HepG2 (cell line): ENCODE measurements around the gene NOXO1. TPM values are rescaled to one million over a fixed set of nuclear protein-coding genes. Genes with fewer than 3 reads are reported as not detected.
A peak's percentile ranks its signal among the peaks of the same experiment; 100 is the strongest.

ENCODE experiments used
- ARID3A ChIP-seq: IDR thresholded peaks from 2 replicates; pipeline ENCODE4 v1.6.1; 2012; ENCODE audit warnings: low read depth, low read length, improper control_type of control experiment
- BRD4 ChIP-seq: sonication (generic); formaldehyde crosslinking; IDR thresholded peaks from 2 replicates; pipeline ENCODE4 v1.4.0; 2020; ENCODE audit warnings: missing genetic modification reagents
- CC2D1A ChIP-seq: sonication (generic); formaldehyde crosslinking; IDR thresholded peaks from 2 replicates; pipeline ENCODE4 v1.8.1; 2023; ENCODE audit warnings: mild to moderate bottlenecking, missing genetic modification reagents
- CEBPG ChIP-seq: IDR thresholded peaks from 2 replicates; pipeline ENCODE4 v1.6.1; 2016
- EED ChIP-seq: sonication (generic); formaldehyde crosslinking; IDR thresholded peaks from 2 replicates; pipeline ENCODE4 v1.5.0; 2020; ENCODE audit warnings: mild to moderate bottlenecking, missing genetic modification reagents
- HDAC1 ChIP-seq: sonication (generic); formaldehyde crosslinking; IDR thresholded peaks from 2 replicates; pipeline ENCODE4 v1.5.1; 2020; ENCODE audit warnings: mild to moderate bottlenecking, missing genetic modification reagents
- IRF2 ChIP-seq: IDR thresholded peaks from 2 replicates; pipeline ENCODE4 v1.6.1; 2018; ENCODE audit warnings: missing genetic modification reagents, missing compliant biosample characterization
- LRRFIP1 ChIP-seq: sonication (generic); formaldehyde crosslinking; conservative IDR thresholded peaks from 2 replicates; pipeline ENCODE4 v1.4.0; 2020; ENCODE audit warnings: missing genetic modification reagents
- MED8 ChIP-seq: sonication (generic); formaldehyde crosslinking; IDR thresholded peaks from 2 replicates; pipeline ENCODE4 v1.8.1; 2023; ENCODE audit warnings: mild to moderate bottlenecking, missing genetic modification reagents; ENCODE audit not compliant: insufficient replicate concordance
- MTF1 ChIP-seq: sonication (generic); formaldehyde crosslinking; IDR thresholded peaks from 2 replicates; pipeline ENCODE4 v1.5.0; 2020; ENCODE audit warnings: missing genetic modification reagents
- NR2F1 ChIP-seq, 2 experiments: fragments of 450-650 bp in 1 of 2; formaldehyde crosslinking in 1 of 2; IDR thresholded peaks; 2 replicates each; pipeline versions ENCODE4 v1.5.0 to v1.6.1; 2016 to 2020; ENCODE audit warnings: mild to moderate bottlenecking in 1 of 2, missing compliant biosample characterization in 1 of 2, missing genetic modification reagents in 1 of 2, moderate library complexity in 1 of 2
- POLR2A ChIP-seq, 2 experiments: IDR thresholded peaks; 2 replicates each; pipeline ENCODE4 v1.6.1; 2011; ENCODE audit warnings: low read depth in 2 of 2, low read length in 2 of 2, mild to moderate bottlenecking in 1 of 2, moderate library complexity in 1 of 2; ENCODE audit not compliant: insufficient read depth in 1 of 2
- SAFB2 ChIP-seq: sonication (generic); formaldehyde crosslinking; IDR thresholded peaks from 2 replicates; pipeline ENCODE4 v1.5.1; 2020; ENCODE audit warnings: missing genetic modification reagents, low read depth, mild to moderate bottlenecking, borderline replicate concordance
- SNRNP70 ChIP-seq: fragments of 200-400 bp; formaldehyde crosslinking; IDR thresholded peaks from 2 replicates; pipeline ENCODE4 v1.6.1; 2017; ENCODE audit warnings: mild to moderate bottlenecking, low read depth, low read length, moderate library complexity
- TCF12 ChIP-seq, 2 experiments: fragments of 450-650 bp in 1 of 2; sonication (generic) in 1 of 2; formaldehyde crosslinking in 1 of 2; IDR thresholded peaks; 2 replicates each; pipeline versions ENCODE4 v1.6.1 to v1.8.0; 2017 to 2022; ENCODE audit warnings: antibody characterized with exemption in 1 of 2, mild to moderate bottlenecking in 1 of 2, missing genetic modification reagents in 1 of 2, moderate library complexity in 1 of 2
- ZBTB8A ChIP-seq: sonication (generic); formaldehyde crosslinking; IDR thresholded peaks from 2 replicates; pipeline ENCODE4 v1.4.0; 2020; ENCODE audit warnings: mild to moderate bottlenecking, low read depth, missing genetic modification reagents, borderline replicate concordance
- ZNF121 ChIP-seq: sonication (generic); formaldehyde crosslinking; IDR thresholded peaks from 2 replicates; pipeline ENCODE4 v1.5.0; 2020; ENCODE audit warnings: mild to moderate bottlenecking, missing genetic modification reagents
- ZNF326 ChIP-seq: sonication (generic); formaldehyde crosslinking; IDR thresholded peaks from 2 replicates; pipeline ENCODE4 v1.4.0; 2020; ENCODE audit warnings: missing genetic modification reagents, borderline replicate concordance
- ZNF639 ChIP-seq: conservative IDR thresholded peaks from 2 replicates; pipeline ENCODE4 v1.6.1; 2018; ENCODE audit warnings: missing genetic modification reagents
- ZNF674 ChIP-seq: sonication (generic); formaldehyde crosslinking; IDR thresholded peaks from 2 replicates; pipeline ENCODE4 v1.5.0; 2020; ENCODE audit warnings: low read depth, mild to moderate bottlenecking, missing genetic modification reagents
- ZNF7 ChIP-seq: IDR thresholded peaks from 2 replicates; pipeline ENCODE4 v1.6.1; 2016; ENCODE audit warnings: missing biosample characterization, missing genetic modification reagents
- ZNF724P ChIP-seq: sonication (generic); formaldehyde crosslinking; IDR thresholded peaks from 2 replicates; pipeline ENCODE4 v1.8.0; 2022; ENCODE audit warnings: missing genetic modification reagents, borderline replicate concordance
- ZNF749 ChIP-seq: sonication (generic); formaldehyde crosslinking; IDR thresholded peaks from 2 replicates; pipeline ENCODE4 v1.8.0; 2022; ENCODE audit warnings: mild to moderate bottlenecking, missing genetic modification reagents, moderate library complexity, borderline replicate concordance
- ZNF761 ChIP-seq: sonication (generic); formaldehyde crosslinking; conservative IDR thresholded peaks from 2 replicates; pipeline ENCODE4 v1.4.0; 2020; ENCODE audit warnings: mild to moderate bottlenecking, missing genetic modification reagents
- ZNF788 ChIP-seq: sonication (generic); formaldehyde crosslinking; IDR thresholded peaks from 2 replicates; pipeline ENCODE4 v1.5.0; 2020; ENCODE audit warnings: mild to moderate bottlenecking, missing genetic modification reagents, borderline replicate concordance
- polyA plus RNA-seq, 8 experiments: library from polyadenylated mRNA; depleted of rRNA in 3 of 8; stranded (reverse) in 7 of 8; unstranded in 1 of 8; fragments of >200 nt; fragmentation: Illumina TruSeq in 4 of 8; extraction: Trizol in 4 of 8; gene quantifications; 2 replicates each; pipeline versions ENCODE4 v1.2.1 to v1.2.3, GENCODE V29; 2011 to 2016; ENCODE audit warnings: low read depth in 4 of 8, missing spikeins in 1 of 8, mixed read lengths in 1 of 8; ENCODE audit not compliant: insufficient read depth in 1 of 8
- total RNA-seq, 5 experiments: library from RNA; depleted of rRNA; stranded (reverse); fragments of >200 nt; fragmentation: Illumina TruSeq; extraction: Trizol; gene quantifications; 2 replicates each; pipeline ENCODE4 v1.2.3, GENCODE V29; 2016; ENCODE audit warnings: low read depth in 1 of 5

NOXO1 gene
- total and polyA plus RNA-seq, 2 of the 13 experiments (the other 11 are each of a cell fraction or from before 2014, with no cell fraction given): 0.69 to 1.4 TPM

GRCh38 chr16:2023092-2024031, 42.1 kb upstream of the NOXO1 start (continued):
- TF ChIP-seq LRRFIP1 (CRISPR knock-in tag) (no peak), ZNF7 (CRISPR knock-in tag) (no peak), ZNF639 (CRISPR knock-in tag) (no peak; the same call in 1 of the 2 replicates), ZNF724P (CRISPR knock-in tag) (no peak), ARID3A (no peak), BRD4 (CRISPR knock-in tag) (0 out of 2 replicates have a peak, but pooled peaks have one; percentile 36), ZNF788 (CRISPR knock-in tag) (no peak), MTF1 (CRISPR knock-in tag) (no peak), SAFB2 (no peak), ZNF121 (CRISPR knock-in tag) (no peak), CC2D1A (CRISPR knock-in tag) (no peak), ZNF761 (CRISPR knock-in tag) (peak; percentile 60; the same call in 1 of the 2 replicates), CEBPG (no peak; the same call in 1 of the 2 replicates), POLR2A (IDR thresholded peaks at IDR 0.05; ENCODE audit: insufficient read depth in 1 of 2, low read depth in 2 of 2, low read length in 2 of 2) (peak in 1 of 2 experiments; percentile 78; a peak in 2 of 4 replicates), MED8 (CRISPR knock-in tag) (peak; percentile 27), EED (CRISPR knock-in tag) (no peak; the same call in 1 of the 2 replicates), SNRNP70 (no peak), ZBTB8A (no peak), ZNF674 (CRISPR knock-in tag) (no peak), HDAC1 (CRISPR knock-in tag) (peak; percentile 75), ZNF326 (no peak), IRF2 (CRISPR knock-in tag) (no peak), ZNF749 (CRISPR knock-in tag) (0 out of 2 replicates have a peak, but pooled peaks have one; percentile 66), TCF12 (IDR thresholded peaks at IDR 0.05) (no peak), TCF12 (CRISPR knock-in tag; IDR thresholded peaks at IDR 0.05) (no peak; the same call in none of the 2 replicates), NR2F1 (CRISPR knock-in tag; IDR thresholded peaks at IDR 0.05) (no peak)
